Brain microvascular endothelial cell (primary cell): Measurements from ENCODE around the gene CNKSR2.

Experiments
- DNase-seq: peaks from one replicate; pipeline ENCODE4 v3.0.0-alpha.2; 2020
- H3K27ac ChIP-seq: fragments of 250-450 bp; sonication (Bioruptor Pico); 2 replicates; pipeline ENCODE4 v1.5.1; 2020; ENCODE audit warnings: mild to moderate bottlenecking, moderate library complexity
- H3K27me3 ChIP-seq: fragments of 250-450 bp; sonication (Bioruptor Pico); replicated peaks from 2 replicates; pipeline ENCODE4 v1.5.1; 2020; ENCODE audit warnings: mild to moderate bottlenecking
- H3K36me3 ChIP-seq: fragments of 250-450 bp; sonication (Bioruptor Pico); replicated peaks from 2 replicates; pipeline ENCODE4 v1.5.1; 2020; ENCODE audit warnings: mild to moderate bottlenecking
- H3K4me3 ChIP-seq: 2 replicates; pipeline ENCODE4 v1.5.1; 2011; ENCODE audit warnings: low read depth, mild to moderate bottlenecking, control low read depth, low read length, moderate library complexity
- in situ Hi-C: cut with HindIII; loops from 2 replicates; pipeline ENCODE4 v1.10.0; 2017; ENCODE audit warnings: low sequenced_read_pairs, low pct_ligation_motif_present
- TF ChIP-seq, protein P1 (sequence below): IDR thresholded peaks from 2 replicates; pipeline ENCODE4 v1.5.1; 2011; ENCODE audit warnings: low read depth, mild to moderate bottlenecking, moderate library complexity, low read length, control low read depth, inconsistent platforms; ENCODE audit errors: missing control alignments

The CNKSR2 gene

DNA sequence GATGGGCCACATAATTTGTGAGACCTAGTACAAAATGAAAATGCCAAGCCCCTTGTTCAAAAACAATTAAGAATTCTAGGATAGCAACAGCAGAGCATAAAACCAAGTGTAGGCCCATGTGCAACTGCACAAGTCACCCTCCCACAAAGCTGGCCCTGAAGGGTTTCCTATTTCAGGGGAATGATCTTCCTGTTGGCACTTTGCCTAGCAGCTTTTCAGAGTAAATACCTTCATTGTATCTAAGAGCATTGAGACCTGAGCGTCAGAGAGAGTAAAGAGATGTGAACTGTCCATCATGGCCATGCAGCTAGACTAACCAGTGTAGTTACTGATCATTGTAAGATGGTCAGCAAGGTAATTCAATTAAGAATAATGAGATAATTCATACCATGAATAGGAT lies 113.6 kb downstream of the CNKSR2 start:
- TF ChIP-seq, protein P1, sequence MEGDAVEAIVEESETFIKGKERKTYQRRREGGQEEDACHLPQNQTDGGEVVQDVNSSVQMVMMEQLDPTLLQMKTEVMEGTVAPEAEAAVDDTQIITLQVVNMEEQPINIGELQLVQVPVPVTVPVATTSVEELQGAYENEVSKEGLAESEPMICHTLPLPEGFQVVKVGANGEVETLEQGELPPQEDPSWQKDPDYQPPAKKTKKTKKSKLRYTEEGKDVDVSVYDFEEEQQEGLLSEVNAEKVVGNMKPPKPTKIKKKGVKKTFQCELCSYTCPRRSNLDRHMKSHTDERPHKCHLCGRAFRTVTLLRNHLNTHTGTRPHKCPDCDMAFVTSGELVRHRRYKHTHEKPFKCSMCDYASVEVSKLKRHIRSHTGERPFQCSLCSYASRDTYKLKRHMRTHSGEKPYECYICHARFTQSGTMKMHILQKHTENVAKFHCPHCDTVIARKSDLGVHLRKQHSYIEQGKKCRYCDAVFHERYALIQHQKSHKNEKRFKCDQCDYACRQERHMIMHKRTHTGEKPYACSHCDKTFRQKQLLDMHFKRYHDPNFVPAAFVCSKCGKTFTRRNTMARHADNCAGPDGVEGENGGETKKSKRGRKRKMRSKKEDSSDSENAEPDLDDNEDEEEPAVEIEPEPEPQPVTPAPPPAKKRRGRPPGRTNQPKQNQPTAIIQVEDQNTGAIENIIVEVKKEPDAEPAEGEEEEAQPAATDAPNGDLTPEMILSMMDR: no peak
- peak; percentile 5 for DNase-seq
- Histone ChIP-seq H3K27ac (no peak overlapping the region), H3K4me3 (no peak overlapping the region), H3K36me3 (no peaks in the 10 kb centered on the region), H3K27me3 (no peaks in the 10 kb centered on the region)
- in situ Hi-C loops: no loop called here

DNA sequence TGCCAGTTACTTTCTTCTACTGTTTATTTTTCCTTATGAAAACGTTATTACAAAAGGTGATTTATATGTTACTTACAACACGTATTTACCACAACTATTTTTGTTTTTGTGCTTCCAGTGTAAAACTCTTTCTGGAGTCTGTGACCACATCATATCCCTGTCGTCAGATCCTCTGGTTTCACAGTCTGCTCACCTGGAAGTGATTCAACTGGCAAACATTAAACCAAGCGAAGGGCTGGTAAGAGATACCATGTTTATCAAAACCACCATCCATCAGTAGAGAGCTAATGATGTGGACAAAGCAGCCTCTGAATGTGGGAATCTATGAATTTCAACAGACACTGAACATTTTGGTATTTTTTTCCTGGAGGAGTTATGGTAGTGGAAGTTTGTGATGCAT lies 116.1 kb downstream of the CNKSR2 start:
- in situ Hi-C loops: no loop called here

DNA sequence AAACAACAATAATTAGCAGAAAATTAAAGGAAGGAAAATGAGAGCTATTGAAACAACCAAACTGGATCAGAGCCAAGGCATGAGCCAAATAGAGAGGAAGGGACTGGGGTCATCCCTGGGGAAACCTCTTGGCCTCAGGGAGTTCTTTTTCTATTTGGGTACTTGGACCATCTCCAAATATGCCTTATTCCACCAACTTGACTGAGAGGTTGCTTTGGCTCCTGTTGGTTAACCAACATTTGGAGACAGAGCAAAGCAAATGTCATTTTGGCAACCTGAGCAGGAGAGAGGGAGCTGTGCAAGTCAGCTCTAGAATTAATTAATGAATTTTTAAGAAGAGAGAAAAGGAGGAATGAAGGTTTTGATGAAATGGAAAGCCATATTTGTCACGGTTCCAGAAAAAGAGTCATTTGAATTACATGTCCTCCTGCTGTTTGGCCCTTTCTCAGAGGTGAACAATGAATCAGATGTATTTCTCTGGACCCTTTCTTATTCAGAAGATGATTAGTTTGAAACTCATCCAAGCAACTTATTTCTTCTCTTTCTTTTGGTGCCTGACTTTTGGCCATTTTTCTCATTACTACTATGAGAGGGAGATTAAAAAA lies 119.1 kb downstream of the CNKSR2 start:
- Histone ChIP-seq H3K27ac (no peak overlapping the region), H3K36me3 (no peaks in the 10 kb centered on the region), H3K27me3 (no peaks in the 10 kb centered on the region), H3K4me3 (no peak overlapping the region)
- DNase-seq: peak; percentile 27
- TF ChIP-seq, protein P1: no peak
- in situ Hi-C loops: no loop called here

More for the DNA sequence above, 116.1 kb downstream of the CNKSR2 start:
- H3K36me3 ChIP-seq: no peaks in the 10 kb centered on the region
- no peak for DNase-seq
- no peak overlapping the region for H3K4me3 ChIP-seq
- no peak overlapping the region for H3K27ac ChIP-seq
- no peaks in the 10 kb centered on the region for H3K27me3 ChIP-seq
- TF ChIP-seq, protein P1: no peak

DNA sequence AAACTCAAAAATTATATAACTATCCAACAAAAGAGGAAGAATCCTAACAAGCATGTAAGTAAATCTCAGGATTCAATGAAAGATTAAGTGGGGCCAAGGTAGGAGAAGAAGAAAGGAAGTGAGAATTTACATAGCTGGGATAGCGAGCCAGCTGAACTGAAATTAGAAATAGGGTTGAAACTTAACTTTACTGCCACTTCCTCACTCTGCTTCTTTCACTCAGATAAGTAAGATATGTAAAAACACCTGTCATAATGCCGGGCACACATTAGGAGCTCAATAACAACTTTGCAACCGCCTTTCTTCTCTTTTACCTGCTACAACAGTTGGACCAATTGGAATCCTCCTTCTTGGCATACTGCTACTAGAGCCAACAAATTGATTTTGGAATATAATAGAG lies 129.4 kb downstream of the CNKSR2 start:
- no peak for DNase-seq
- in situ Hi-C loops: no loop called here
- Histone ChIP-seq H3K36me3 (no peaks in the 10 kb centered on the region), H3K27me3 (no peaks in the 10 kb centered on the region), H3K4me3 (no peak overlapping the region), H3K27ac (no peak overlapping the region)
- TF ChIP-seq, protein P1: no peak

DNA sequence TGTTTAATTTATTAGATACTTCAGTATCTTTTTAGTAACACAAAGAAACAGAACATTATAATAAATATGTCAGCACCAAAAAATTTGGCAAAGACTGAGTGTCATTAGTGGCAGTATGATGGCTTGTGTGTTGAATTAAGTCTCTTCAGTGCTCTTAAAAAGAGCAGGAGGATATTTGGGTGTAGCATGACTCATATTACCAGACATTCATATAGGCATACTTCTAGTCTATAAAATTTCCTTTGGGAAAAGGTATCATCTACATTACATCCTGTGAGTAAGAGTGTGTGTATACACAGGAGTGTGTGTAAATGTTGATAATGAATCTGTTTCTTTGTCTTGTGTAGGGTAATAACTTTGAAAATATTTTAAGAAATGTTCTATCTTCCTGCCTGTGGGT lies 135.7 kb downstream of the CNKSR2 start:
- TF ChIP-seq, protein P1: no peak
- Histone ChIP-seq H3K36me3 (no peaks in the 10 kb centered on the region), H3K27ac (no peak overlapping the region), H3K4me3 (no peak overlapping the region), H3K27me3 (no peaks in the 10 kb centered on the region)
- DNase-seq: no peak
- in situ Hi-C loops: no loop called here

DNA sequence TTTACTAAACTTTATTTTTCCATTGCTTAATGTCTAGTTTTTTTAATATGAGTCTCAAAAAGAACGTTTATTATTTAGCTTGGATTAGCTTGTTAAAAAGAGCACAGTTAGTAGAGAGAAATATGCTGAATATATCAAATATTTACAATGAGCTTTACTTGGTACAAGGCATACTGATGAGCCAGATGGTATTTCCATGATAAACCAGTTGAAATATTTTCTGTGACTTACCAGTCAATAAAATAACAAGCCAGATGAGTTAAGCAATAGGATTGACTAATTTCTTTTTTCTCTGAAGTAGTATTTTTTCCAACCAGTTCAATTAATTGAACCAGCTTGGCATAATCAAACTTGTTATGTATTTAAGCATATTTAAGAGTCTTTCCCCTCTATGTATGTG lies 149.8 kb downstream of the CNKSR2 start:
- Histone ChIP-seq H3K4me3 (no peak overlapping the region), H3K27me3 (no peaks in the 10 kb centered on the region), H3K36me3 (no peaks in the 10 kb centered on the region), H3K27ac (no peak overlapping the region)
- in situ Hi-C loops: no loop called here
- DNase-seq: no peak
- TF ChIP-seq, protein P1: no peak
